GM04503 (cell line): ENCODE measurements around the gene IER3IP1.
"Not testable (repeated sequence)": the region's sequence is repeated elsewhere in the genome, so short reads cannot be mapped to it uniquely, and the experiment has no call there.

Source experiments
- DNase-seq: peaks from one replicate; pipeline ENCODE4 v3.0.0-alpha.2; 2012; ENCODE audit warnings: low read depth

Gene IER3IP1, protein sequence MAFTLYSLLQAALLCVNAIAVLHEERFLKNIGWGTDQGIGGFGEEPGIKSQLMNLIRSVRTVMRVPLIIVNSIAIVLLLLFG

DNA sequence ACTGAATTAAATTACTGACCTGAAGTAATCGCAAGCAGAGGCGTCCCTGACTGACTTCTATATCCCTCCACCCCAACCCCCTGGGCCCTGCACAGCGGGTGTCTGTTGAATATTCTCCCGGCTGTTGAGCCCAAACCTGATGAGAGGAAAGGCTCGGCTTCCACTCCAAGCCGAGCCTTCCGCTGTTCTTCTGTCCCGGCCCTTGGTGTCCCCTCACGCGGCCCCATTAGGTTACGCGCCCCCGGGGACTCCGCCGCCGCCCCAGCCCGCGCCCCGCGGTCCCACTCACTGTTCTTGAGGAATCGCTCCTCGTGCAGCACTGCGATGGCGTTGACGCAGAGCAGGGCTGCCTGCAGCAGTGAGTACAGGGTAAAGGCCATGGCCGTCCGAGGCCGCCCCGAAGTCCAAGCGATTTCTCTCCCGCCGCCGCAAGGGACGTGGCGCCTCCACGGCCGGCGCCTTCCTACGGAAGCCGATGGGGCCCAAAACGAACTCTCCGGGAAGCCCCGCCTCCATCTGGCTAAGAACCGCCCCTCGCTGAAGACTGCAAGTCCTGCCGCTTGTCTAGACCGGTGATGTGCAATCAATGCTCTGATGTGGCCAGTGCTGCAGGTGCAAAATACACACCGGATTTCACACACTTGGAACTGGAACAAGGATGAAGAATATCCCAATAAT is at the start of gene IER3IP1:
Gene IER3IP1 (minus strand): TSS at position 467 of the 678 bp plus-strand sequence. CDS start 87 bp downstream, at position 380.
- DNase-seq = peak; percentile 33

DNA sequence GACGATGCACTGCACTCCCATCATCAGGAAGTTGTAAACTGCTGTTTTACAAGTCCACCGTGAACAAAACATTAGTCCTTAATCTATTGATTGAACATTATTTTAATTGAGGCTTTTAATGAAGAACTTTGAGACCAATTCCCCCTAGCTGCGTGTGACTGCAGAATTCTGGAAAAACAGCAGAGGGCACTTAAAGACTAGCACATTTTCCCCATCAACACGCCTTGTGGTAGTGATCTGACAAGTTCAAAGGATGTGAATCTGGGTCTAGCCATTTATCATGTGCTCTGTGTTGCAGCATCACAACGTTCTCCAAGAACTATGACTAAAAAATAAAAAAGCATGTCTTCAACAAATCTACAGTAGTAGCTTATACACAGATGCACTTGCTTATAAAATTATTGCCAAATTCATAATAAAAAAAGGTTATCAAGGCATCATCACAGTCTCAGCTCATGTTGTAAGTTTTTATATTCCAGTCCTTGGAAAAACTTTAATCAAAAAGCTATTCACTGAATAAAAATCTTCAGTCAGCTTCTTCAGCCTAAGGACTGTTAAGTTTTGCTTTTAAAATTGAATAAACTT is 39.5 kb upstream of the IER3IP1 start:
- peak; percentile 13 for DNase-seq

DNA sequence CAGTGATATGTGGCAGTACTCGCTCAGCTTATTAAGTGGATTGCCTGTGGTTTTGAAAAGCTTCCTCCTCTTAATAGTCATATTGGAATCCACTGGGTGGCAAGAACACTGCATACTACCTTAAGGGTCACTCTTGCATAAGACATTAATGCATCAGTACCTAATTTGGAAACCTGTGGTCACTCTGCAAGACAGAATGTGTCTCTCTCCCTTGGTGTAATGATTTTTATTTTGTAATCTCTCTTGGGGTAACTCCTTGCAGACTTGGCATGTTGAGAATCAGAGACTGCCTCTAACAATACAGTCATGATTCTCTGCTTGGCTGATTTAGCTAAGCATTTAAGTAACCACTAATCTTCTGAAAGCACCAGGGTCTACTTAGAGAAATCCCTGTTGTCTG is 33.0 kb upstream of the IER3IP1 start:
- no peak for DNase-seq

DNA sequence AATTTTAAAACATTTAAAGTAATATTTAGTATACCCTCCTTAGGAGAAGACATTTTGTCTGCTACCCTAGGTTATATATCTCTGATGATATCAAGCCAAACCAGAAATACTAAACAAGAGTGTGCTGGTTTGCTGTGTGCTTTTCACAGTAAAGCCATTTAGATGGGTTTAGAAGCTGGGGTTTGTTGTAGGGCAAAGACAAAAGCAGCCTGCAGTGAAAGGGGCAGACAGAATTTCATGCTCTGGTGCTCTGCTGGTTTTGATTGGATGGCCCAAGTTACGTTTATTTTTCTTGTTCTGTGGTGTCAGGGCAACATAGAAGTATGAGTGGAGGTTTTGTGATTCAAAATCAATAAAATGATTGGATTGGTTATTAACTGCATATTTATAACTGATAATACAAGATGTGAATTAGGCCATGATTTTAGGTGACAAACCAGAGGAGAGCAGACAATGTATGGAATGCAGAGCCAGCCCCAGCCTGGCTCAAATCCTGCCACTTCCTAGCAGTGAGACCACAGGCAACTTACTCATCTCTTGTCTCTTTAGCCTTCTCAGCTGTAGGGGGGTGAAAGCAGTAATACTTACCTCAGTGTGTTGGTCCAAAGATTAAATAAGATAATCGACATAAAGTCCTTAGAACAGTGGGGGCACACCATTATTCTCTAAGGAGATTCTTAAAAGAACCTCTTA is 30.9 kb upstream of the IER3IP1 start:
- DNase-seq = no peak

DNA sequence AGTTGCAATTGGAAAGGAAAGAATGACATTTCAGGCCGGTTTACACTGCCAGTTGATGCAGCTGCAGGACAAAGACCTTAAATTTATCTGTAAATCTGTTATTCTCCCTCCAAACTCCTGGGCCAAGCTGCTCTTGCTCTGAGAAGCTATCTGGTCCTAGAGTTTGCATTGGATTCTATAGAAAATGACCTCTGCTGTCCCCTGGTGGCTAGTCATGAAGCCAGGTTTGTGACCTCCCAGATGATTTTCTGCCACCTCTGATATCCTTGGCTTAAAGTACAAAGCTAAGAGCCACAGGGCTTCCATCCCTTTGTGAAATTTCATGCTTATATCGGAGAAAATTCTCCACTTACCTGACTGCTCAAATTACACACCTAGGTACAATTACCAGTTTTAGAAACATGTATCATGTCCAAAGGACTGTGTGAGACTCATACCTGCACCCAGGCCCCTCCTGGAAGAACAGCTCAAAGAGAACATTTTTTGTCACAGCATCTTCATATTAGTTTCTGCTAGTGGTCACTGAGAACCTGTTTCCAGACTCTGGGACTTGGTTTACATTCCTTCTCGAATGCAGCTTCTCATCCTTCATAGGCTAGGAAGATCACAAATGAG is 28.9 kb upstream of the IER3IP1 start:
- no peak for DNase-seq

DNA sequence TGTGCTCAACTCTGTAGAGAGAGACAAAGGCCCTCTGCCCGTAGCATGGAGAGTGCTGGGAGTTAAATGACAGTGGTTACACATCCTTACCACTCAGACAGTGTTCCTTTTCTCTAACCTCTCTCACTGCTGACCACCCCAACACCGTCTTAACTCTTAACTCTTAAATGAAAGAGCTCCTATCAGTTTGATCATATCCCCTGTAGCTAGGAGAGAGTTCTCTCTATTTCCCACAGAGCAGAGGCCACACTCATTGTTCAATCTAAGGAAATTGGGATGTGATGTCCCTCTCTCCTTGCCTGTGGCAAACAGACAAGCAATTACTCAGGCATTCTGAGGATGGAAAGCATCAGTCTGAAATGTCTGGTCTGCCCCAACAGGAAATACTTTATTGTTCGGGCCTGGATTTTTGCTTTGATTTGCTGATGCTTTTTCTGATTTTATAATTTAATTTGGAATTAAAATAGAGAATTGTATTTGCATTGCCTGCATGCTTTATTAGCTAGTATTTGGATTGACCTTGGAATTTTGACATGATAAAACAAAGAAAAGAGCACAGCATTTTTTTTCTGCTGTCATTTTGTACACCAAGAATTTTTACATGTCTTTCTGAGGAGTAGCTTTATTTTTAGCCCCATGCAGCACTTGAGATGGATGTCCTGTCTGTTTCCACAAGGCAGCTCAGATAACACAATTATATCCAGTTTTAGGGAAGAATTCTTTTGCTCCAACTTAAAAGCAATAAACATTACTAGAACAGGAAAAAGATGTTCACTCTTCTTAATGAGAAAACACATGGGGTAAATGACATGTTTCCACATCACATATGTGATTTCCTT is 27.7 kb upstream of the IER3IP1 start:
- no peak for DNase-seq

DNA sequence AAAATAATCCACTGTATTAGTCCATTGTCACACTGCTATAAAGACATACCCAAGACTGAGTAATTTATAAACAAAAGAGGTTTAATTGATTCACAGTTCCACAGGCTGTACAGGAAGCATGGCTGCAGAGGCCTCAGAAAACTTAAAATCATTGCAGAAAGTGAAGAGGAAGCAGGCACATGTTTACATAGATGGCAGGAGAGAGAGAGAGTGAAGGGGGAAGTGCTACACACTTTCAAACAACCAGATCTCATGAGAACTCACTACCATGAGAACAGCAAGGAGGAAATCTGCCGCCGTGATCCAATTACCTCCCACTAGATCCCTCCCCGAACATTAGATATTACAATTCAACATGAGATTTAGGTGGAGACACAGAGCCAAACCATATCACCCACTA is 19.8 kb upstream of the IER3IP1 start:
- not testable (repeated sequence) for DNase-seq

DNA sequence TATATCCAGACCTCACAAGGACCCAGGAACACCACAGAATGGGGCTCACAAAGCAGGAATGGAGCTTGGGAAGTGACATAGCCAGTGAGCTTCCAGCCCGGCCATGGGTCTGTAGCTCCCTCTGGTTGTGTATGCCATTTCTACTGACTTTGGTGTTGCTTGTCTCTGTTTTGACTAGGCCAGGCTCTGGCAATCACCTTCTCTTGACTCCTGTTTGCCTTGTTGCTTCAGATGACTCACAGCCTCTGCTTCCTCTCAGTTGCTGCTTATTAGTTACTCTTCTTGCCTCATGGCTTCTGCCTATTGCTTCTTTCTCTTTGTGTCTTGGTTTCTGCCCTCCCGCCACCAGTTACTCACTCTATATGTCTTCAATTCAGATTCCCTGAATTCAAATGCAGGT is 15.8 kb upstream of the IER3IP1 start:
- no peak for DNase-seq

DNA sequence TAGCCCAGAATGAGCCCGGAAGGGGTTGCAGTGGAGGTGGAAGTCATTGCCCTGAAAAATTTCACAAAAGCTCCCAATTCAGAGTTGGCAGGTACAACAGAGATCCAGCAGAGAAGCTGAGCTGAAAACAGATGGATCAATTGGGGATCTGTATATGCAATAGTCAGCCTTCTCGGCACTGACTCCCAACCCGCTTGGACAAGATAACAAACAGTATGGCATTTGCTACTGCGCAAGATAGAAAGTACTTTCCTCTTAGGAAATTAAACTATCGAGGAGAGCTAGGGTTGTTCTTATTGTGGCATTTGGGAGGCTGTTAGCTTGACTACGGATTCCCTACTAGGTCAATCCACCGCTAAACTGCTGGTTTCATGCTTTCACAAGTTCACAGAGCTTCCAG is 11.6 kb upstream of the IER3IP1 start:
- DNase-seq = no peak

DNA sequence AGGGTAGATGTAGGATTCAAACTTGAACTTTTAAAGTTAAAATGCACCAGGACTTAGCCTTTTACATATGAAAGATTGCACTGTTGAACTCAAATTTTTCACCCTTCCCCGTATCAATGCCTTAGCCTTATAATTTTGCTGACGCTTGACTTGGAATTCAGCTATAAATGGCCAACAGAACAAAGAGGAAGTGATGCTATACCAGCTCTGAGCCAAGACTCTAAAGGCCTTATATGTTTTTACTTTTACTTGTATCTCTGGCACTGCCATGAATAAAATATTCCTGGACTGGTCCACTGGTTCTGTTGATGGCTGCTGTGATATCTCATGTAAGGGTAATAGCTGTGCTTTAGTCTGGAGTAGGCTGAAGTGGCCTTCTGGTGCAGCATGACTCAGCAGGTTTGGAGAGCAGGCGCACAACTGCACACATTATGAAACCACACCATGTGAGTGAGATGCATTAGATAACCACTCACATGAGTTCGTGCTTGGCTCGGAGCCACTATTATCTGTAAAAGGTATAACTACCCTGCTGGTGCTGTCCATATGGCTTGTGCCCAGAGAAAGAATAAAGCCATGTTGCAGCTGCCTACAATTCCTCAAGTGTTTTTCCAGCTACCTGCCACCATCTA is 8.4 kb upstream of the IER3IP1 start:
- DNase-seq = no peak

DNA sequence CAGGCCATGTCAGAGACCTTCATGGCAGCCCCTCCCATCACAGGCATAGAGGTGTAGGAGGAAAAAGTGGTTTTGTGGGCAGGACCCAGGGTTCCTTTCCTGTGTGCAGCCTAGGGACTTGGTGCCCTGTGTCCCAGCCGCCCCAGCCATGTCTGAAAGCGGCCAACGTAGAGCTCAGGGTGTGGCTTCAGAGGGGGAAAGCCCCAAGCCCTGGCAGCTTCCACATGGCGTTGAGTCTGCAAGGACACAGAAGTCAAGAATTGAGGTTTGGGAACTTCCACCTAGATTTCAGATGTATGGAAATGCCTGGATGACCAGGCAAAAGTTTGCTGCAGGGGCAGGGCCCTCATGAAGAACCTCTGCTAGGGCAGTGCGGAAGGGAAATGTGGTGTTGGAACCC is 6.0 kb upstream of the IER3IP1 start:
- not testable (repeated sequence) for DNase-seq

DNA sequence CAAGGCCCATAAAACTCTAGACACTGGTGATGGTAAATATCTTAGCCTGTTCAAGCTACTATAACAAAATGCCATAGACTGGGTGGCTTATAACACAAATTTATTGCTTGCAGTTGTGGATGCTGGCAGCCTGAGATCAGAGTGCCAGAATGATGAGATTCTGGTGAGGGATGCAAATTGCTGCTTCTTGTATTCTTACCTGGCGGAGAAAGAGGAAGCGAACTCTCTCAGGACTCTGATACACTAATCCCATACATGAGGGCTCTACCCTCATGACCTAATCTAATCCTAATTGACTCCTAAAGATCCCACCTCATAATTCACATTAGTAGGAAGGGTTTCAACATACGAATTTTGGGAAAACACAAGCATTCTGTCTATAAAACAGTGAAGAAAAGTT is 4.6 kb upstream of the IER3IP1 start:
- no peak for DNase-seq

DNA sequence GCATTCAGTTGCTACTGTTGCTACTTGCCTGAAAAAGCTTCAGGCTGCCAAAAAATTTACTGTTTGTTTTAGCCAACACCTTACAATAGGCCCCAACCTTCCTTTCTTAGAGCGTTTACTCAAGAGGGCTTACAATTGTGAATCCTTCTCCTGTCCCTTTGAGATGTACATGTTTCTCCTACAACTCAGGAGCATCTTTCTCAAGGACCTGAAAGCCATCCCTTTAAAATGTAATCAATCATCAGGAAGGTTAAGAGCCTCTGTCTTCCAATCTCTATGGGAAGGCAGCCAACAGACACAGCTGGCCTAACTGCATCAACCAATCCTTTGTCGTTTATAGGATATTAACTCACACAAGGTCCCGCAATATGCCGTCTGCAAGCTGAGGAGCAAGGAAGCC is 3.4 kb upstream of the IER3IP1 start:
- DNase-seq = no peak

DNA sequence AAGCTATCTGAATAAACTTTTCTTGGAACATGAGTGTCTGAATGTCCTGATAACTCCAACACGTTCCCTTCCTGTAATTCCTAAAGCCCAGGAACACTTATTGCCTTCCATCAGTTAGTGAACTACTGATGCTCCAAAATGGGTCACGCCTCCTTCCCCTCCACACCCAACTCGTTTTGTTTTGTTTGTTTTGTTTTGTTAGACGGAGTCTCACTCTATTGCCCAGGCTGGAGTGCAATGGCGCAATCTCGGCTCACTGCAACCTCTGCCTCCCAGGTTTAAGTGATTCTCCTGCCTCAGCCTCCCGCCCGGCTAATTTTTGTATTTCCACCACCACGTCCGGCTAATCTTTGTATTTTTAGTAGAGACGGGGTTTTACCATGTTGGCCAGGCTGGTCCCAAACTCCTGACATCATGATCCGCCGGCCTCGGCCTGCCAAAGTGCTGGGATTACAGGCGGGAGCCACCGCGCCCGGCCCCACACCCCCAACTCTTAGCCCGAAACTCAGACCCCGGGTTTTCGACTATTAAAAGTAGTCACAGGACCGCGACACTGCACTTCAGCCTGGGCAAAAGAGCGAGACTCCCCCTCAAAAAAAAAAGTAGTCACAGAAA is 774 bp downstream of the IER3IP1 start:
- no peak for DNase-seq

DNA sequence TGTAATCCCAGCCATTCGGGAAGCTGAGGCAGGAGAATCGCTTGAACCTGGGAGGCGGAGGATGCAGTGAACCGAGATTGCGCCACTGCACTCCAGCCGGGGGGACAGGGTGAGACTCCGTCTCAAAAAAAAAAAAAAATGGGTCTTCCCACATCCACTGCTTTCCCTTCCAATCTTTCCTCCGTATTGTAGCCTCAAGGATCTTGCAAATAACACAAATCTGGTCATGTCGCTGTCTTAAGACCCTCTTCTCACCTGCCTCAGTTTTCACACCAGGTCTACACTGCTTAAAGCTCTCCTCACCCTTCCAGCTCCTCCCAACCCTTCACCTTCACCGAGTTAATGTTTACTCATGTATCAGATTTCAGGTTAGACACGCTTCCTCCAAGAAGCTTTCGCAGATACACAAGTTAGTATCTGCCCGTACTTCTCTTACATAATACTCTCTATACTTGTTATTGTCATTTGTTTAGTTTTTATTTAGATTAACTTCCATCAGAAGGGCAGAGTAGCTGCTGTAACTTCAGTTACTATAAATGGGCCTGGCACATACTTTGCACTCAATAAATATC is 1.5 kb downstream of the IER3IP1 start:
- DNase-seq = no peak

DNA sequence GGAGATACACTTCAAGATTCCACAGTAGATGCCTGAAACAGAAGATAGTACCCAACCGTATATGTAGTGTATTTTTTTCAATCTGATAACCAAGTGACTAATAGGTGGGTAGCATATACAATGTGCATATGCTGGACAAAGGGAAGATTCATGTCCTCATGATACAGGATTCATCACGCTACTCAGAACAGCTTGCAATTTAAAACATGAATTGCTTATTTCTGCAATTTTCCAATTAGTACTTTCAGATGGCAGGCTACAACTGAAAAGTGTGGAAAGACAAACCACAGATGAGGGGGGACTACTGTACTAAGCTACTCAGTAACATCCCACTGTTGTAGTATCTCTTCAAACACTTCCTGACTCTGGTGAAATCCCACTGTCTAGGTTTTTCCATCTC is 3.7 kb downstream of the IER3IP1 start:
- DNase-seq = no peak

DNA sequence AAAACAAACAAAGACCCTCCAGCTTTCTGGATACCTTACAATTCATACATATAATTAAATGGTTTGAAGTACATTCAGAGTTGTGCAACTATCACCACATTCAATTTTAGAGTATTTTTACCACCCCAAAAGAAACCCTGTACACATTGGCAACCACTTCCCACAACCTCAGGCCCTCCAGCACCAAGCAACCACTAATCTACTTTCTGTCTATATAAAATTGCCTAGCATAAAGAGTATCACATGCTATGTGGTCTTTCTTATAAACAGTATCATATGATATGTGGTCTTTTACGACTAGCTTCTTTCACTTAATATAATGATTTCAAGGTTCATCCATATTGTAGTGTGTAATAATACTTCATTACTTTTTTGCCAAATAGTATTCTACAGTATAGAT is 7.3 kb downstream of the IER3IP1 start:
- DNase-seq = no peak

DNA sequence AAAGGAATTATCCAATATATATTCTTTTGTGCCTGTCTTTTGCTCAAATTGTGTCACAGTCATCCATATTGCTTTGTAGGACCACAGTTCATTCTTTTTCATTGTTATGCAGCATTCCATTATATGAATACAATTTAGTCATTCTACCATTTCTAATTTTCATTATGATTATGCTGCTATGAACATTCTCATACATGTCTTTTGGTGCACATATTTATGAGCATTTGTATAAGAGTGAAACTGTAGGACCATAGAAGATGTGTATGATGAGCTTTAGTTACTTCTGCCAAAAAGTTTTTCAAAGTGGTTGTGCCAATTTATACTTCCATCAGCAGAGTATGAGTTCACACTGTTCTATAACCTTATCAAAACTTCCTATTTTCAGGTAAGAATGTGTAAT is 7.7 kb downstream of the IER3IP1 start:
- DNase-seq = no peak

DNA sequence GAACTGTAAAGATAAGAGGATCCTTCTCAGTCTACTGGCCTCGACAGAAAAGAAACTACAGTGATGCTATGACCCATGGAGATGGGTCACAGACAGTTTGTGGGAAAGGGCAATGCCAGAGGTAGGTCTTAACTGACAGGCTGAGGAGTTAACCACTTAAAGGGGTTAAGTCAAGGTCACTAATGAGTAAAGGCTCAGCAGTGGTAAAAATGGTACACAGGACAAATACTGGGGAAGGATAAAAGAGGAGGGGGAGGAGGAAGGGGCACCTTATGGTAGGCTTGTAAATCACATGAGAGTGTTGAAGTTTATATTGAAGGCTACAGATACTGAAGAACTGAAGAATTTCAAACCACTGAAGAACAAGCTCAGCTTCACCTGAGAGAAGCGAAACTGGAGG is 9.9 kb downstream of the IER3IP1 start:
- DNase-seq = no peak

DNA sequence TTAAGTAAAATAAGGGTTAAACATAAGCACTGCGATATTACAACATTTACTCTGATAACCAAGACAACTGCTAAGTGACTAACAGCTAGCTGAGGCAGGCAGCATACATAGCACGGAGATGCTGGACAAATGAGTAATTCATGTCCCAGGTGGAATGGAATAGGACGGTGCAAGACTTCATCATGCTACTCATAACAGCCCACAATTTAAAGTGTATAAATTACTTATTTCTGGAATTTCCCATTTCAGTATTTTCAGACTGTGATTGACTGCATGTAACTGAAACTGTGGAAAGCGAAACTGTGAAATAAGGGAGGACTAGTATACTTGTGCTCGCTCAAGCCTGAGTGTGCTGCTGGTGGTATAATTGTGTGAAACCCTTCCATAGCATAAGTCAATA is 12.9 kb downstream of the IER3IP1 start:
- no peak for DNase-seq

DNA sequence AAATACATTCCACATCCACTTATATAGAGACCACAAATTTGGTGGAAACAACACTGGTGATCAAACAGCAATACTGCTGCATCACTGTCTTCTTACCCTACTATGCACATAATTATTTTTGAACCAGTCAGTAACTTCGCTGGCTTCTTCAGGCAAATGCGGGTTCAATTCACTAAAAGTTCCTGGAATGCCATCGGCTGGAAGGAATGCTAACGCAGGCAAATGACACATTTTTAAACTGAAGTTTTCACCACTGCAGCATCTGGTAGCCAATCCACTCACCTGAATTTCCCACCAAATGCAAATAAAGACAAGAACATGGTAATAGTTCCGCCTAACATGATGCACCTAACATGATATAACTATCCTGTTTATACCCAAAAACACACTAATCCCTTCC is 15.9 kb downstream of the IER3IP1 start:
- no peak for DNase-seq
